GM12891 (cell line): ENCODE data around the gene HINFP.

ENCODE experiments used
- POLR2A ChIP-seq: IDR thresholded peaks from 2 replicates; pipeline ENCODE4 v1.6.1; 2011; ENCODE audit warnings: low read depth, low read length, control low read depth
- TAF1 ChIP-seq: IDR thresholded peaks from 2 replicates; pipeline ENCODE4 v1.6.1; 2011; ENCODE audit warnings: low read depth, low read length, control low read depth

DNA sequence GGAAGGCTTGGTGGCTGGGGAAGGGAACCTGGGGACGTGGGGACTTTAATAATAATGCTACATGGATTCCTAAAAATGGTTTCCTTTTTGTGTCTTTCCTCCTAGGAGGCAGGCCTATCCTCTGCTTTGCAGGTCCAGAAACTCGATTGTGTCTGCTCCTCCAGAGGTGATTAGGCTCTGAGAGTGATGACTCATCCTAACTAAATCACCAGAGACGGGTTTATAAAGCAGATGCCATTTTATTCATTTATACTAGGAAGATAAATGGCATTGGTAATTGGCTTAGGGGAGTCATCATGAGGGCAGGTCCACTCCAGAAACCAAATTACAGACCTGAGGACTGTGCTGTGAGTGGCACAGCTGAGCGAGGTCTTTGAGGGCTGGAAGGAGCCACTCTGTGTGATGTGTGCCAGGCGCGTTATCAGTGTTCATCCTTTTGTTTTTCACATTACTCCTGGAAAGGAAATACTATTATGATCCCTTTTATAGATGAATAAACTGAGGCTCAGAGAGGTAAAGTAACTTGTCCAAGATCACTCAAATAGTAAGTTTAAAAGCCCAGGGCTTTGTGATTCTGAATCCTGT lies 54.2 kb downstream of the HINFP start:
- TF ChIP-seq POLR2A = no peak
- no peak for TF ChIP-seq TAF1
